ENCODE results near the gene SLC1A2. TPM values are rescaled to one million over a fixed set of nuclear protein-coding genes. Genes with fewer than 3 reads are reported as not detected.

Gene SLC1A2
- total RNA-seq, 1 experiment from 2014 or later: not detected

DNA sequence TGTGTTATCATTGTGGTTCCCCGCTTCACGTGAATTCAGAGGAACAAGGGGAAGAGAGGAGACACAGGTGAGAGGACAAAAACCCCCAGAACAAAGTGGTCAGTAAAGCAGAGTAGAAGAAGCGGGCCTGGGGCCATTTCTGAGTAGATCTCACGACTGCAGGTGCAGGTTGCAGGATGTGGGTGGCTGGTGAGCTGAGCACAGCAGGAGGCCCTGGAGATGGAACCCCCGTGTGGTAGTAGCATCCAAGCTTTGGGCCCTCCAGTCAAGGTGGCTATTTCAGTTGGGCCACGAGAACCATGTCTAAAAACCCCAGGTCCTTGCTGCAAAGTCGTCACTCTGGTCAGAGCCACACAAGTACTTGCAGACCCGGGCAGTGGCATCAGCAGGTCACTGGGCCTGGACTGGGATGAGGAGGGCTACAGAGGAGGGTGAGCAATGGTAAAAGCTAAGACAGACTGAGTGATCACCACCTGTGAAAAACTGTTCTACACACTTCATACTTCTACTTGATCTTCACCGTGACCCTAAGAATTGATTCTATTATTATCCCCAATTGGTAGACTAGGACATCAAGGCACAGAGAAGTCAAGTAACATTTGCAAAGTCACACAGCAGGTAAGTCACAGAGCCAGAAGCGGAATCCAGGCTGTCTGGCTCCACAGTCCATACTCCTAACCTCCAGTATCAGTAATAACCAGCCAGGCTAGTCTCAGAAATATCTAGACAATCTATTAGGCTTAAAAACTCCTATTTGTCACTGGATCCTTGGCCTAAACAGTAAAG is 43.8 kb downstream of the SLC1A2 start:
- intact Hi-C loops (cut with micrococcal nuclease): no loop called here
- H3K4me1 Mint-ChIP-seq (ENCODE audit: insufficient read depth, unreplicated experiment): no peaks in the 10 kb centered on the region
- no peak overlapping the region for H3K4me3 Mint-ChIP-seq (ENCODE audit: unreplicated experiment)
- POLR2A ChIA-PET: interaction anchor here (1.2 to 1.4 kb wide), 4 partner anchors 11 to 38 kb away, joined by 3 to 4 read pairs (median 4); no protein-coding TSS in a partner anchor
- no TSS peak for BruUV-seq (replicated peaks)
- no peaks in the 10 kb centered on the region for H3K36me3 Mint-ChIP-seq (ENCODE audit: insufficient read depth, unreplicated experiment)
- no peak for DNase-seq (ENCODE audit: unreplicated experiment)
- H3K27me3 Mint-ChIP-seq (ENCODE audit: insufficient read depth, unreplicated experiment): no peaks in the 10 kb centered on the region
- H3K9me3 Mint-ChIP-seq (ENCODE audit: unreplicated experiment): no peaks in the 10 kb centered on the region
- H3K27ac Mint-ChIP-seq (ENCODE audit: low read depth, unreplicated experiment): no peak overlapping the region
- TF ChIP-seq, protein P1, sequence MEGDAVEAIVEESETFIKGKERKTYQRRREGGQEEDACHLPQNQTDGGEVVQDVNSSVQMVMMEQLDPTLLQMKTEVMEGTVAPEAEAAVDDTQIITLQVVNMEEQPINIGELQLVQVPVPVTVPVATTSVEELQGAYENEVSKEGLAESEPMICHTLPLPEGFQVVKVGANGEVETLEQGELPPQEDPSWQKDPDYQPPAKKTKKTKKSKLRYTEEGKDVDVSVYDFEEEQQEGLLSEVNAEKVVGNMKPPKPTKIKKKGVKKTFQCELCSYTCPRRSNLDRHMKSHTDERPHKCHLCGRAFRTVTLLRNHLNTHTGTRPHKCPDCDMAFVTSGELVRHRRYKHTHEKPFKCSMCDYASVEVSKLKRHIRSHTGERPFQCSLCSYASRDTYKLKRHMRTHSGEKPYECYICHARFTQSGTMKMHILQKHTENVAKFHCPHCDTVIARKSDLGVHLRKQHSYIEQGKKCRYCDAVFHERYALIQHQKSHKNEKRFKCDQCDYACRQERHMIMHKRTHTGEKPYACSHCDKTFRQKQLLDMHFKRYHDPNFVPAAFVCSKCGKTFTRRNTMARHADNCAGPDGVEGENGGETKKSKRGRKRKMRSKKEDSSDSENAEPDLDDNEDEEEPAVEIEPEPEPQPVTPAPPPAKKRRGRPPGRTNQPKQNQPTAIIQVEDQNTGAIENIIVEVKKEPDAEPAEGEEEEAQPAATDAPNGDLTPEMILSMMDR (IDR thresholded peaks at IDR 0.05; ENCODE audit: unreplicated experiment): no peak
- CTCF ChIA-PET: interaction anchor here (0.7 to 2.1 kb wide), 5 partner anchors 16 to 453 kb away, joined by 3 to 9 read pairs (median 3); no protein-coding TSS in a partner anchor

DNA sequence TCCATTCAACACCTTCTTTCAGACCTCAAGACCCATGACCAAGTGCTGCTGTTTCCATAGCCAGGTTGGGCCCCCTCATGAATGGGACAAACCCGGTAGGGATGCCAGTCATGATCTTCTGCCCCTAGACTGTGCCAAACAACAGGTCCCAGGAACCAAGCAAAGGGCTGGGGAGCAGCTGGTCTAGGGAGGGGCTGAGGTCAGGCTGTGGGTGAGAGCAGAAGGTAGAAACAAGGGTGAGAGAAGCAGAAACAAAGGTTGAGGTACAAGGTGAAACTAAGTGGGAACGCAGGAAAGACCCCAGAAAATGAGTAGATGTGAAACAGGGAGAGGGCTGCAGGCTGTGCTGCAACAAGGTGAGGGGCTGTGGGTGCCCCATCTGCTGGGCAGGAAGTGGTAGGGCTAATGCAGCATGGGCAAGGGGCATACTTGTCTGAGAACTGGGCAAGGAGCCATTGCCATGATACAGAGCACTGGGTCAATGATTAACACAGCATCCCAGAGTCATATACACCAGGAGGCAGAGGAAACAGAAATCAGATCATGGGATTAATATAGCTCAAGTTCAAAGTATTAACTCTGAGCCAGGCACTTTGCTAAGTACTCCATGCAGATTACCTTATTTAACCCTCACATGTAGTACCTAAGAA is 45.9 kb downstream of the SLC1A2 start:
- no peak for DNase-seq (ENCODE audit: unreplicated experiment)
- no peaks in the 10 kb centered on the region for H3K9me3 Mint-ChIP-seq (ENCODE audit: unreplicated experiment)
- H3K4me1 Mint-ChIP-seq (ENCODE audit: insufficient read depth, unreplicated experiment): no peaks in the 10 kb centered on the region
- intact Hi-C loops (cut with micrococcal nuclease): no loop called here
- TF ChIP-seq, protein P1 (IDR thresholded peaks at IDR 0.05; ENCODE audit: unreplicated experiment): no peak
- peak overlapping the region; percentile 1 for H3K27ac Mint-ChIP-seq (ENCODE audit: low read depth, unreplicated experiment)
- H3K27me3 Mint-ChIP-seq (ENCODE audit: insufficient read depth, unreplicated experiment): no peaks in the 10 kb centered on the region
- ChIA-PET CTCF (interaction anchor here (0.6 to 2.1 kb wide), 7 partner anchors 11 to 977 kb away, joined by 3 to 9 read pairs (median 3); no protein-coding TSS in a partner anchor), POLR2A (interaction anchor here (0.6 to 1.7 kb wide), 4 partner anchors 21 to 130 kb away, joined by 3 to 5 read pairs (median 4); no protein-coding TSS in a partner anchor)
- no peaks in the 10 kb centered on the region for H3K36me3 Mint-ChIP-seq (ENCODE audit: insufficient read depth, unreplicated experiment)
- no TSS peak for BruUV-seq (replicated peaks)
- no peak overlapping the region for H3K4me3 Mint-ChIP-seq (ENCODE audit: unreplicated experiment)

DNA sequence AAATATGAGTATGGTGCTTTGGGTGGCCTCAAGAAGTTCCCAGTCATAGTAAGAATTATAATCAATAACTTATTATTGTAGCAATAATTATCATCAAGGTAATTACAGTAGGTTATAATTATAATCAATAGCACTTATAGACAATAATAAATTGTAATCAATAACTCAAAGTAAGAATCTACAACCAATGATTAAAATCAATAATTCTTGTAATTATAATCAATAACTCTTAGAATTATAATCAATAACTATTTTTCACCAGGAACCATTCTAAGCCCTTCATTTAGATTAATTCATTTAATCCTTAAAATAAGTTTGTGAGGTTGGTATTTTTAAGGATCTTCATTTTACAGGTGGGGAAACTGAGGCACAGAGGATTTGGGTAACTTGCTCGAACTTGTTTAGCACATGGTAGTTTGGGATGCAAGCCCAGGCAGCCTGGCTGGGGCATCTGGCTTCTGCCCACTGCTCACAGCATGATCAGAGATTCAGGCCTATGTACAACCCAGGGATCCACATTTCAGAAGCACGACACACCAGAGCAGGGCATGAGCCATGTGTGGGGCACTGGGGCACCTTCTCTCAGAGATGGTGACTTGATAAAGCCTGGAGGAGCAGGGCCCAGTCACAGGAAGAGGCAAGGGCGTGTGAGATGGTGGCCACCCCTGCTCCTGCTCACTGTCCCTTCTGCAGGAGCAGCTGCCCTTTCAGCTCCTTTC is 46.6 kb downstream of the SLC1A2 start:
- H3K4me1 Mint-ChIP-seq (ENCODE audit: insufficient read depth, unreplicated experiment): peaks cover 5% of the 10 kb centered on the region
- ChIA-PET CTCF (interaction anchor here (0.6 to 1.6 kb wide), 5 partner anchors 10 to 977 kb away, joined by 3 to 5 read pairs (median 3); no protein-coding TSS in a partner anchor), POLR2A (interaction anchor here (1.7 kb wide), 1 partner anchor 20 kb away, joined by 5 read pairs; no protein-coding TSS in a partner anchor)
- H3K4me3 Mint-ChIP-seq (ENCODE audit: unreplicated experiment): no peak overlapping the region
- H3K27me3 Mint-ChIP-seq (ENCODE audit: insufficient read depth, unreplicated experiment): no peaks in the 10 kb centered on the region
- no peaks in the 10 kb centered on the region for H3K9me3 Mint-ChIP-seq (ENCODE audit: unreplicated experiment)
- TF ChIP-seq, protein P1 (IDR thresholded peaks at IDR 0.05; ENCODE audit: unreplicated experiment): no peak
- no peak for DNase-seq (ENCODE audit: unreplicated experiment)
- peak overlapping the region; percentile 1 for H3K27ac Mint-ChIP-seq (ENCODE audit: low read depth, unreplicated experiment)
- BruUV-seq (replicated peaks): no TSS peak
- intact Hi-C loops (cut with micrococcal nuclease): no loop called here
- H3K36me3 Mint-ChIP-seq (ENCODE audit: insufficient read depth, unreplicated experiment): no peaks in the 10 kb centered on the region
